ENCODE data around the gene PREPL. TPM values are rescaled to one million over a fixed set of nuclear protein-coding genes. Genes with fewer than 3 reads are reported as not detected.

The PREPL gene
- total and polyA plus RNA-seq, 7 donors = 6.6 to 52.6 (median 41.5) TPM

- DNase-seq = no peak
- Histone ChIP-seq H3K27me3 (no peaks in the 10 kb centered on the region), H3K4me1 (peaks cover 0 to 6% (median 3%) of the 10 kb centered on the region in 4 donors), H3K9me3 (no peaks in the 10 kb centered on the region), H3K36me3 (no peaks in the 10 kb centered on the region), H3K27ac (no peak overlapping the region), H3K4me3 (no peak overlapping the region)
- intact Hi-C loops (cut with DNase I) = no loop called here
- WGBS, 2 donors = 92 to 96% methylated on average over 26 of the region's 26 CpGs
- TF ChIP-seq POLR2A (IDR thresholded peaks at IDR 0.05) (no peak), EP300 (IDR thresholded peaks at IDR 0.05) (no peak), POLR2AphosphoS5 (IDR thresholded peaks at IDR 0.05) (no peak), CTCF (IDR thresholded peaks at IDR 0.05) (no peak)
These were observed 75.0 kb downstream of the PREPL start for GRCh38 chr2:44286119-44286883.

DNA sequence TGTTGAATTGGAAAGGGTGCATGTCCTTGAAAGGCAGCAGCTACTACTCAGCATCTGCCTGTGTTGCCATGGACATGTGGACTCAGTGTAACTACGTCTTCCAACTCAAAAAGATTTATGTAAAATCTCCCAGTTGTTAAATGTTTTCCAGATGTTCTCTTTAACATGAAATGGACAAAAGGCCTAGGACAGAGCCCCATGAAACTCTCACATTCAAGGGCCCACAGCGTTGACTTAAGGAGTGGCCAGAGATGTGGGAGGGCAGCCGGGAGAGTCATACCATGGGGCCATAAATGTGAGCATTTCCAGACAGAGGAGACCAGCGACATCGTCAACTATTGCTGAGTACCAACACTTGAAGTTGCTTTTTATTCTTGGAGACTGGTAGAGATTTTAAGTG lies 76.1 kb downstream of the PREPL start:
- Histone ChIP-seq H3K36me3 (no peaks in the 10 kb centered on the region), H3K27ac (no peak overlapping the region), H3K4me1 (no peaks in the 10 kb centered on the region), H3K27me3 (no peaks in the 10 kb centered on the region), H3K9me3 (no peaks in the 10 kb centered on the region), H3K4me3 (no peak overlapping the region)
- 29 to 65% methylated on average over 5 of the region's 5 CpGs for WGBS, 2 donors
- DNase-seq = no peak
- TF ChIP-seq POLR2A (IDR thresholded peaks at IDR 0.05) = no peak
- TF ChIP-seq CTCF (IDR thresholded peaks at IDR 0.05) = no peak
- TF ChIP-seq POLR2AphosphoS5 (IDR thresholded peaks at IDR 0.05) = no peak
- TF ChIP-seq EP300 (IDR thresholded peaks at IDR 0.05) = no peak
- intact Hi-C loops (cut with DNase I) = no loop called here

- no peak for DNase-seq
- intact Hi-C loops (cut with DNase I) = no loop called here
- Histone ChIP-seq H3K9me3 (no peaks in the 10 kb centered on the region), H3K4me1 (no peaks in the 10 kb centered on the region), H3K27me3 (no peaks in the 10 kb centered on the region), H3K4me3 (no peak overlapping the region), H3K36me3 (no peaks in the 10 kb centered on the region), H3K27ac (no peak overlapping the region)
- WGBS, 2 donors = 97 to 100% methylated on average over 1 of the region's 1 CpG
- TF ChIP-seq POLR2A (IDR thresholded peaks at IDR 0.05) (no peak), EP300 (IDR thresholded peaks at IDR 0.05) (no peak), CTCF (IDR thresholded peaks at IDR 0.05) (no peak), POLR2AphosphoS5 (IDR thresholded peaks at IDR 0.05) (no peak)
These were observed 78.1 kb downstream of the PREPL start for GRCh38 chr2:44283116-44283666.

GRCh38 chr2:44280869-44281268 lies 80.4 kb downstream of the PREPL start:
- Histone ChIP-seq H3K4me3 (no peak overlapping the region), H3K9me3 (no peaks in the 10 kb centered on the region), H3K36me3 (no peaks in the 10 kb centered on the region), H3K27ac (no peak overlapping the region), H3K4me1 (no peaks in the 10 kb centered on the region), H3K27me3 (no peaks in the 10 kb centered on the region)
- no peak for TF ChIP-seq CTCF (IDR thresholded peaks at IDR 0.05)
- TF ChIP-seq POLR2A (IDR thresholded peaks at IDR 0.05) = no peak
- no peak for DNase-seq
- WGBS, 2 donors = 84 to 97% methylated on average over 1 of the region's 1 CpG
- intact Hi-C loops (cut with DNase I) = no loop called here
